Activated T-helper 17 cell treated with anti-CD3 and anti-CD28 coated beads, Interleukin-2, amount 50 U/mL, for 72 hours (primary cell): ENCODE results near the gene NAXD. TPM values are rescaled to one million over a fixed set of nuclear protein-coding genes. Genes with fewer than 3 reads are reported as not detected.
"Not testable (repeated sequence)": the region's sequence is repeated elsewhere in the genome, so short reads cannot be mapped to it uniquely, and the experiment has no call there.

Experiments used
- ATAC-seq: fragments of 150-1000 bp; cut with Tn5 transposase; replicated peaks from 2 replicates; pipeline ENCODE4 v1.10.0; 2021; ENCODE audit warnings: mild to moderate bottlenecking, moderate library complexity
- H3K27ac Mint-ChIP-seq: one replicate; pipeline ENCODE4 v1.8.0; 2022; ENCODE audit warnings: mixed read lengths
- H3K27me3 Mint-ChIP-seq: one replicate; pipeline ENCODE4 v1.8.0; 2022; ENCODE audit warnings: mixed read lengths
- H3K36me3 Mint-ChIP-seq: one replicate; pipeline ENCODE4 v1.8.0; 2022; ENCODE audit warnings: low read depth, mild to moderate bottlenecking, mixed read lengths
- H3K4me1 Mint-ChIP-seq: one replicate; pipeline ENCODE4 v1.8.0; 2022; ENCODE audit warnings: mixed read lengths
- H3K4me3 Mint-ChIP-seq: one replicate; pipeline ENCODE4 v1.8.0; 2022; ENCODE audit warnings: mild to moderate bottlenecking, mixed read lengths
- H3K9me3 Mint-ChIP-seq: one replicate; pipeline ENCODE4 v1.8.0; 2022; ENCODE audit warnings: mixed read lengths
- total RNA-seq, 2 donors: library from RNA; stranded (reverse); gene quantifications; one replicate each; pipeline ENCODE4 v1.2.3, GENCODE V29; 2022

NAXD gene
- total RNA-seq: 10 to 100 TPM; 22.7 to 23.8 TPM

- H3K27ac Mint-ChIP-seq: peak within 1 kb of the TSS; percentile 94
- peaks cover 31% of the 10 kb centered on the region for H3K4me1 Mint-ChIP-seq
- H3K4me3 Mint-ChIP-seq: peak within 1 kb of the TSS; percentile 97
These were observed at the start of gene NAXD for GRCh38 chr13:110615322-110616102. Gene NAXD, plus strand, starts transcription at chr13:110615545. Its CDS starts 57 bp downstream, at chr13:110615602.

GRCh38 chr13:110566171-110566570, 49.2 kb upstream of the NAXD start:
- H3K27ac Mint-ChIP-seq: no peak overlapping the region
- no peak for ATAC-seq
- peaks cover 4% of the 10 kb centered on the region for H3K4me1 Mint-ChIP-seq
- H3K27me3 Mint-ChIP-seq: peaks cover 9% of the 10 kb centered on the region
- no peaks in the 10 kb centered on the region for H3K9me3 Mint-ChIP-seq
- no peak overlapping the region for H3K4me3 Mint-ChIP-seq
- no peaks in the 10 kb centered on the region for H3K36me3 Mint-ChIP-seq

More at GRCh38 chr13:110615322-110616102, at the start of gene NAXD:
- H3K36me3 Mint-ChIP-seq: peaks cover 12% of the 10 kb centered on the region
- H3K27me3 Mint-ChIP-seq: no peaks in the 10 kb centered on the region
- peak; percentile 75 for ATAC-seq
- peaks cover 8% of the 10 kb centered on the region for H3K9me3 Mint-ChIP-seq

GRCh38 chr13:110568612-110569011, 46.7 kb upstream of the NAXD start:
- no peak overlapping the region for H3K4me3 Mint-ChIP-seq
- H3K4me1 Mint-ChIP-seq: no peaks in the 10 kb centered on the region
- no peaks in the 10 kb centered on the region for H3K36me3 Mint-ChIP-seq
- ATAC-seq: no peak
- no peaks in the 10 kb centered on the region for H3K9me3 Mint-ChIP-seq
- H3K27ac Mint-ChIP-seq: no peak overlapping the region
- peaks cover 17% of the 10 kb centered on the region for H3K27me3 Mint-ChIP-seq

- H3K36me3 Mint-ChIP-seq, ATAC-seq, H3K4me3 Mint-ChIP-seq, H3K9me3 Mint-ChIP-seq, H3K27ac Mint-ChIP-seq, H3K4me1 Mint-ChIP-seq: not testable (repeated sequence)
- peaks cover 23% of the 10 kb centered on the region for H3K27me3 Mint-ChIP-seq
These were observed 45.4 kb upstream of the NAXD start for GRCh38 chr13:110569962-110570361.

GRCh38 chr13:110570886-110571285, 44.5 kb upstream of the NAXD start:
- ATAC-seq: no peak
- Mint-ChIP-seq H3K27ac (no peak overlapping the region), H3K4me3 (no peak overlapping the region), H3K9me3 (no peaks in the 10 kb centered on the region), H3K36me3 (no peaks in the 10 kb centered on the region), H3K4me1 (peaks cover 7% of the 10 kb centered on the region), H3K27me3 (peaks cover 28% of the 10 kb centered on the region)

- H3K36me3 Mint-ChIP-seq: no peaks in the 10 kb centered on the region
- H3K27ac Mint-ChIP-seq: no peak overlapping the region
- H3K4me1 Mint-ChIP-seq: peaks cover 11% of the 10 kb centered on the region
- no peak overlapping the region for H3K4me3 Mint-ChIP-seq
- H3K27me3 Mint-ChIP-seq: peaks cover 34% of the 10 kb centered on the region
- ATAC-seq: no peak
- H3K9me3 Mint-ChIP-seq: no peaks in the 10 kb centered on the region
These were observed 43.2 kb upstream of the NAXD start for GRCh38 chr13:110571896-110572777.

- Mint-ChIP-seq H3K36me3 (no peaks in the 10 kb centered on the region), H3K27ac (no peak overlapping the region), H3K4me1 (peaks cover 11% of the 10 kb centered on the region), H3K4me3 (no peak overlapping the region), H3K9me3 (no peaks in the 10 kb centered on the region), H3K27me3 (peaks cover 38% of the 10 kb centered on the region)
- ATAC-seq: no peak
These were observed 42.6 kb upstream of the NAXD start for GRCh38 chr13:110572778-110573118.

GRCh38 chr13:110574161-110574560, 41.2 kb upstream of the NAXD start:
- Mint-ChIP-seq H3K4me3 (no peak overlapping the region), H3K27me3 (peaks cover 43% of the 10 kb centered on the region), H3K27ac (no peak overlapping the region), H3K9me3 (no peaks in the 10 kb centered on the region), H3K4me1 (peaks cover 11% of the 10 kb centered on the region), H3K36me3 (no peaks in the 10 kb centered on the region)
- ATAC-seq: no peak

- ATAC-seq: peak; percentile 68
These were observed 39.8 kb upstream of the NAXD start for GRCh38 chr13:110575322-110576069.

GRCh38 chr13:110576070-110576394, 39.3 kb upstream of the NAXD start:
- Mint-ChIP-seq H3K4me1 (peaks cover 11% of the 10 kb centered on the region), H3K36me3 (no peaks in the 10 kb centered on the region), H3K27me3 (peaks cover 47% of the 10 kb centered on the region), H3K9me3 (no peaks in the 10 kb centered on the region), H3K4me3 (peak overlapping the region; percentile 34), H3K27ac (no peak overlapping the region)
- ATAC-seq: no peak

More at GRCh38 chr13:110575322-110576069, 39.8 kb upstream of the NAXD start:
- Mint-ChIP-seq H3K27me3 (peaks cover 44% of the 10 kb centered on the region), H3K36me3 (no peaks in the 10 kb centered on the region), H3K4me3 (peak overlapping the region; percentile 34), H3K9me3 (no peaks in the 10 kb centered on the region), H3K27ac (no peak overlapping the region), H3K4me1 (peaks cover 11% of the 10 kb centered on the region)

GRCh38 chr13:110576736-110577476, 38.4 kb upstream of the NAXD start:
- no peaks in the 10 kb centered on the region for H3K36me3 Mint-ChIP-seq
- H3K4me1 Mint-ChIP-seq: peaks cover 11% of the 10 kb centered on the region
- no peak overlapping the region for H3K4me3 Mint-ChIP-seq
- peaks cover 48% of the 10 kb centered on the region for H3K27me3 Mint-ChIP-seq
- H3K27ac Mint-ChIP-seq: no peak overlapping the region
- ATAC-seq: no peak
- no peaks in the 10 kb centered on the region for H3K9me3 Mint-ChIP-seq

GRCh38 chr13:110578363-110578762, 37.0 kb upstream of the NAXD start:
- Mint-ChIP-seq H3K27me3 (peaks cover 54% of the 10 kb centered on the region), H3K4me3 (no peak overlapping the region), H3K9me3 (no peaks in the 10 kb centered on the region), H3K36me3 (no peaks in the 10 kb centered on the region), H3K27ac (no peak overlapping the region), H3K4me1 (peaks cover 11% of the 10 kb centered on the region)
- no peak for ATAC-seq

GRCh38 chr13:110580800-110581199, 34.5 kb upstream of the NAXD start:
- no peaks in the 10 kb centered on the region for H3K9me3 Mint-ChIP-seq
- peaks cover 43% of the 10 kb centered on the region for H3K27me3 Mint-ChIP-seq
- no peaks in the 10 kb centered on the region for H3K36me3 Mint-ChIP-seq
- H3K4me3 Mint-ChIP-seq: no peak overlapping the region
- ATAC-seq: no peak
- no peak overlapping the region for H3K27ac Mint-ChIP-seq
- H3K4me1 Mint-ChIP-seq: peaks cover 5% of the 10 kb centered on the region
